Measurements from ENCODE around the gene OBSCN. TPM values are rescaled to one million over a fixed set of nuclear protein-coding genes. Genes with fewer than 3 reads are reported as not detected.

Gene OBSCN
- total and polyA plus RNA-seq, 12 donors: 0.90 to 18.0 (median 5.9) TPM

GRCh38 chr1:228176024-228176395 lies 31.8 kb upstream of the OBSCN start:
- H3K36me3 ChIP-seq (replicated peaks in 1 of 2): peaks cover 0 to 4% of the 10 kb centered on the region in 2 donors
- TF ChIP-seq POLR2A (IDR thresholded peaks at IDR 0.05) (no peak), CTCF (IDR thresholded peaks at IDR 0.05) (no peak)
- H3K4me1 ChIP-seq (replicated peaks in 1 of 2): no peaks in the 10 kb centered on the region
- no peak for DNase-seq
- H3K9me3 ChIP-seq (replicated peaks in 1 of 3): no peaks in the 10 kb centered on the region
- H3K27ac ChIP-seq: no peak overlapping the region
- intact Hi-C loops (cut with DNase I): no loop called here
- no peaks in the 10 kb centered on the region for H3K27me3 ChIP-seq
- WGBS, 4 donors: 96 to 100% (median 98%) methylated on average over 4 of the region's 4 CpGs
- no peak overlapping the region for H3K4me3 ChIP-seq

DNA sequence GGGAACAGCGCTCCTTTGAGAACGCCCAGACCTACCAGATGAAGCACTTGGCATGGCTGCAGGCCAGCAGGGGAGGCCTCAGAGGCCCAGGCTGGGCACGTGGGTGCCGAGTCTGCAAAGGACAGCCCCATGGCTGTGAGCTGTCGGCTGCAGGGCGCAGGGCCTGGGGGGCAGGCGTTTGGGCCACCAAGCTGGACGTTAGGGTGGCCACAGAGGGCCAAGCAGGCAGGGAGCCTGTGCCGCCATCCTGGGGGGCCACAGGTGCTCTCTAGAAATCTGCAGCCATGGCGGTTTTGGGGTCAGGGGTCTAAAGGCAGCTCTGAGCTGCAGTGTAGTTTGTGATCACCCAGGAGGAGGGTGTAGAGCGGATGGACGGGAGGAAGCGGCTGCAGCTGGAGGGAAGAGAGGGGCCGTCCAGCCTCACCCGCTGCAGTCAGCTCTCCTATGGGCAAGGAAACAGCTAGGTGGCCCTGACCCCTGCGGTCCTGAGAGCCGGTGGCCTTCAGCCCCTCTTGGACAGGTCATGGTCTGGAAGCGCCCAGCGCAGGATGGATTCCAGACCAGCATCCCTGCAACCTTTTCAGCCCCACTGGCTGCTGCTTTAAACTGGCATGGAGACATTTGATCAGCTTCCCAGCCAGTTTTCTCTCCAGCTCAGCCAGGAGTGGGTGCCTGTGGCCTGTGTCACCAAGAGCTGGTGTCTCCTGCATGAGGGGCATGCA lies 31.2 kb upstream of the OBSCN start:
- intact Hi-C loops (cut with DNase I): no loop called here

DNA sequence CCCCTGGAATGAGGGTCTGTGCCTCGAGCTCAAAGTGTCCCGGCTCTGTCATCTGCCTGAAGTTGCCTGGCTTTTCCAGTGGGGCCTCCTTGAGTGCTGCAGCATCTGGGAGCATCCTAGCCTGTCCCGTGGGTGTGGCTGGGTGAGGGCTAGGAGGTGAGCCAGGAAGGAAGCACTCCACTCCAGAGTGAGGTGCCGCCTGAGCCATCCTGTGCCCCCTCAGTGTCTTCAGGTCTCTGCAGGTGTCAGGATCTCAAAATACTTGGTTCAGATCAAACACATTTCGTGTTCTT lies 30.7 kb upstream of the OBSCN start:
- peaks cover 0 to 4% of the 10 kb centered on the region in 2 donors for H3K36me3 ChIP-seq (replicated peaks in 1 of 2)
- H3K27me3 ChIP-seq: no peaks in the 10 kb centered on the region
- DNase-seq: peak in 1 of 7 donors; percentile 9
- intact Hi-C loops (cut with DNase I): no loop called here
- TF ChIP-seq POLR2A (IDR thresholded peaks at IDR 0.05): no peak
- no peak for TF ChIP-seq CTCF (IDR thresholded peaks at IDR 0.05)
- no peaks in the 10 kb centered on the region for H3K4me1 ChIP-seq (replicated peaks in 1 of 2)
- H3K9me3 ChIP-seq (replicated peaks in 1 of 3): no peaks in the 10 kb centered on the region
- 87 to 96% (median 91%) methylated on average over 4 to 5 of the region's 5 CpGs for WGBS, 4 donors
- no peak overlapping the region for H3K4me3 ChIP-seq
- H3K27ac ChIP-seq: no peak overlapping the region

More for the DNA sequence above, 31.2 kb upstream of the OBSCN start:
- 87 to 95% (median 93%) methylated on average over 14 to 19 of the region's 19 CpGs for WGBS, 4 donors
- DNase-seq: peak in 1 of 7 donors; percentile 10
- Histone ChIP-seq H3K27ac (no peak overlapping the region), H3K9me3 (replicated peaks in 1 of 3) (no peaks in the 10 kb centered on the region), H3K27me3 (no peaks in the 10 kb centered on the region), H3K4me1 (replicated peaks in 1 of 2) (no peaks in the 10 kb centered on the region), H3K36me3 (replicated peaks in 1 of 2) (peaks cover 0 to 4% of the 10 kb centered on the region in 2 donors), H3K4me3 (no peak overlapping the region)
- TF ChIP-seq POLR2A (IDR thresholded peaks at IDR 0.05) (no peak), CTCF (IDR thresholded peaks at IDR 0.05) (no peak)

DNA sequence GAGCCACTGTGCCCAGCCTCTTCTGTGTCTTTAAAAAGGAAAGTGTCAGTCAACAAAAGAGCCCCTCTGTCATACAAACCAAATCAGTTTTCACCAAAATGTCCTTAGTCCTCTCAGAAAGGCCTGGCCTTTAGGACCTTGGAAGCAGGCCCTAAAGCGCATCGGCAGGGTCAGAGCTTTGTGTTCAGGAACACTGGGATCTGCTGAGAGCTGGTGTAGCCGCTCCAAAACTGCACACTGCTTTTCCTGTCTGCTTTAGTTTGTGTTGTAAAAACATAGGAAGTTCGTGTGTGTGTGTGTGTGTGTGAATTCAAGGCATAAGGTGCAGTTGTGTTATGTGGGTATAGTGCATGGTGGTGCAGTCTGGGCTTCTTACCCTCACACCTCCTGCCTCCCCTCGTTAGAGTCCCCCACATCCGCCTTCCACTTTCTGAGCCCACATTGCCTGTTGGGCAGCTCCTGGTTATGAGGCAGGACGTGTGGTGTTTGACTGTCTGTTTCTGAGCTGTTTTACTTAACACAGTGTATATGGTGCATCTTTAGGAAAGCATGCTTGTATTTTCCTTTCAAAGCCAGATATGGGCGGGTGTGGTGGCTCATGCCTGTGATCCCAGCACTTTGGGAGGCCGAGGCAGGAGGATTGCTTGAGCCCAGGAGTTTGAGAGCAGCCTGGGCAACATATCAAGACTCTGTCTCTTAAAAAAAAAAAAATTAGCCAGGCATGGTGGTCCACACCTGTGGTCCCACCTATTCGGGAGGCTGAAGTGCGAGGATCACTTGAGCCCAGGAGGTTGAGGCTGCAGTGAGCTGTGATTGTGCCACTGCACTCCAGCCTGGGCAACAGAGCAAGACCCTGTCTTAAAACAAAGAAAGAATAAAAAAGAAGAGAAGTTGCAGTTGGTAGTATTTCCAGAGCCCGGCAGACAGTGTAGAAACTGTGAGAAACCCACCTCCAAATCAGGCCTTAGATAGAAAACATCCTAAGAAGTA lies 29.8 kb upstream of the OBSCN start:
- peaks cover 0 to 4% of the 10 kb centered on the region in 2 donors for H3K36me3 ChIP-seq (replicated peaks in 1 of 2)
- intact Hi-C loops (cut with DNase I): loop anchor here in 1 of 2 donors (2.0 kb wide), 1 partner anchor 33 kb away; no protein-coding TSS in a partner anchor
- H3K4me3 ChIP-seq: no peak overlapping the region
- H3K27ac ChIP-seq: no peak overlapping the region
- H3K9me3 ChIP-seq (replicated peaks in 1 of 3): no peaks in the 10 kb centered on the region
- no peaks in the 10 kb centered on the region for H3K27me3 ChIP-seq
- no peak for DNase-seq
- TF ChIP-seq POLR2A (IDR thresholded peaks at IDR 0.05): no peak
- no peak for TF ChIP-seq CTCF (IDR thresholded peaks at IDR 0.05)
- no peaks in the 10 kb centered on the region for H3K4me1 ChIP-seq (replicated peaks in 1 of 2)
- 90 to 91% (median 90%) methylated on average over 12 of the region's 12 CpGs for WGBS, 4 donors

All from adrenal gland (tissue), 12 donors.